Amniotic epithelial cell (primary cell): ENCODE measurements around the gene UPK3BL2.
"Not testable (repeated sequence)": the region's sequence is repeated elsewhere in the genome, so short reads cannot be mapped to it uniquely, and the experiment has no call there.

ENCODE experiments used
- DNase-seq: peaks from one replicate; pipeline ENCODE4 v3.0.0-alpha.2; 2010; ENCODE audit warnings: low read depth

The UPK3BL2 gene

GRCh38 chr7:102531583-102531982 lies 11.9 kb downstream of the UPK3BL2 start:
- not testable (repeated sequence) for DNase-seq

- not testable (repeated sequence) for DNase-seq
Measured at GRCh38 chr7:102527822-102528793, 15.4 kb downstream of the UPK3BL2 start.

- DNase-seq: not testable (repeated sequence)
Measured at GRCh38 chr7:102527182-102527581, 16.3 kb downstream of the UPK3BL2 start.

- DNase-seq: not testable (repeated sequence)
Measured at GRCh38 chr7:102524803-102525202, 18.7 kb downstream of the UPK3BL2 start.

- not testable (repeated sequence) for DNase-seq
Measured at GRCh38 chr7:102520797-102521196, 22.7 kb downstream of the UPK3BL2 start.

GRCh38 chr7:102517550-102518147 lies 25.8 kb downstream of the UPK3BL2 start, which contains the start of gene RASA4B:
Gene RASA4B, minus strand, starts transcription at chr7:102517777. Its CDS starts 67 bp downstream, at chr7:102517710.
- DNase-seq: not testable (repeated sequence)

GRCh38 chr7:102516951-102517350 lies 26.5 kb downstream of the UPK3BL2 start:
- not testable (repeated sequence) for DNase-seq

GRCh38 chr7:102515889-102516288 lies 27.6 kb downstream of the UPK3BL2 start:
- DNase-seq: not testable (repeated sequence)

- not testable (repeated sequence) for DNase-seq
Measured at GRCh38 chr7:102514881-102515721, 28.4 kb downstream of the UPK3BL2 start.

- DNase-seq: peak; percentile 54
Measured at GRCh38 chr7:102512642-102513221, 30.8 kb downstream of the UPK3BL2 start.

- not testable (repeated sequence) for DNase-seq
Measured at GRCh38 chr7:102511860-102512522, 31.5 kb downstream of the UPK3BL2 start.

- not testable (repeated sequence) for DNase-seq
Measured at GRCh38 chr7:102510575-102510974, 32.9 kb downstream of the UPK3BL2 start.

GRCh38 chr7:102507410-102508088 lies 35.9 kb downstream of the UPK3BL2 start:
- DNase-seq: not testable (repeated sequence)

GRCh38 chr7:102505298-102506185 lies 38.0 kb downstream of the UPK3BL2 start:
- DNase-seq: not testable (repeated sequence)

- not testable (repeated sequence) for DNase-seq
Measured at GRCh38 chr7:102503141-102503540, 40.4 kb downstream of the UPK3BL2 start.

- not testable (repeated sequence) for DNase-seq
Measured at GRCh38 chr7:102498321-102498720, 45.2 kb downstream of the UPK3BL2 start.

- not testable (repeated sequence) for DNase-seq
Measured at GRCh38 chr7:102497308-102497707, 46.2 kb downstream of the UPK3BL2 start.

- DNase-seq: not testable (repeated sequence)
Measured at GRCh38 chr7:102496861-102497260, 46.6 kb downstream of the UPK3BL2 start.

GRCh38 chr7:102494473-102495149 lies 48.9 kb downstream of the UPK3BL2 start:
- not testable (repeated sequence) for DNase-seq
